ENCODE measurements around the gene DPYD.

The DPYD gene

GRCh38 chr1:97508653-97509218 is 412.1 kb downstream of the DPYD start:
- DNase-seq, result no peak

- no peak for DNase-seq
Measured at GRCh38 chr1:97507863-97508262, 413.0 kb downstream of the DPYD start.

- DNase-seq, result no peak
Measured at GRCh38 chr1:97506368-97506767, 414.5 kb downstream of the DPYD start.

- DNase-seq, result no peak
Measured at GRCh38 chr1:97505816-97506215, 415.0 kb downstream of the DPYD start.

GRCh38 chr1:97505289-97505688 is 415.5 kb downstream of the DPYD start:
- DNase-seq, result no peak

GRCh38 chr1:97502360-97502759 is 418.5 kb downstream of the DPYD start:
- DNase-seq, result no peak

GRCh38 chr1:97501628-97502027 is 419.2 kb downstream of the DPYD start:
- no peak for DNase-seq

GRCh38 chr1:97500760-97501159 is 420.1 kb downstream of the DPYD start:
- DNase-seq, result no peak

GRCh38 chr1:97499667-97500066 is 421.2 kb downstream of the DPYD start:
- DNase-seq, result no peak

- peak in 1 of 2 donors; percentile 47 for DNase-seq
Measured at GRCh38 chr1:97489834-97490233, 431.0 kb downstream of the DPYD start.

GRCh38 chr1:97488530-97488929 is 432.3 kb downstream of the DPYD start:
- DNase-seq, result no peak

GRCh38 chr1:97482022-97482421 is 438.8 kb downstream of the DPYD start:
- DNase-seq, result no peak

- DNase-seq, result no peak
Measured at GRCh38 chr1:97467445-97467844, 453.4 kb downstream of the DPYD start.

- no peak for DNase-seq
Measured at GRCh38 chr1:97464305-97464704, 456.5 kb downstream of the DPYD start.

- DNase-seq, result no peak
Measured at GRCh38 chr1:97461782-97462181, 459.1 kb downstream of the DPYD start.

- no peak for DNase-seq
Measured at GRCh38 chr1:97457446-97458089, 463.3 kb downstream of the DPYD start.

GRCh38 chr1:97451944-97452343 is 468.9 kb downstream of the DPYD start:
- DNase-seq, result no peak

- DNase-seq, result no peak
Measured at GRCh38 chr1:97451046-97451826, 469.6 kb downstream of the DPYD start.

- DNase-seq, result no peak
Measured at GRCh38 chr1:97441966-97442365, 478.9 kb downstream of the DPYD start.

GRCh38 chr1:97433824-97434177 is 487.0 kb downstream of the DPYD start:
- DNase-seq, result no peak

- no peak for DNase-seq
Measured at GRCh38 chr1:97433094-97433823, 487.6 kb downstream of the DPYD start.

GRCh38 chr1:97427371-97427770 is 493.5 kb downstream of the DPYD start:
- DNase-seq, result no peak

- no peak for DNase-seq
Measured at GRCh38 chr1:97424209-97424608, 496.6 kb downstream of the DPYD start.

GRCh38 chr1:97423403-97423802 is 497.4 kb downstream of the DPYD start:
- no peak for DNase-seq

All from bone marrow (tissue), 2 donors.